HCT116 (cell line): Measurements from ENCODE around the gene GPR173. TPM values are rescaled to one million over a fixed set of nuclear protein-coding genes. Genes with fewer than 3 reads are reported as not detected.

Experiments
- ATAC-seq: fragments of 200-7000 bp; cut with Tn5 transposase; 2 replicates; pipeline ENCODE4 v1.9.1; 2020; ENCODE audit warnings: mild to moderate bottlenecking, moderate library complexity
- BruUV-seq: library from RNA; stranded (reverse); fragments of 400-500 nt; replicated peaks from 2 replicates; lab custom pipeline; 2021; lab: Mats Ljungman, UMichigan
- CTCF ChIA-PET: fragments of 300-600 bp; sonication (Branson Sonifier 250); formaldehyde crosslinking; loops from one replicate; lab custom pipeline; 2021; ENCODE audit warnings: antibody characterized with exemption; lab: Charles Lee
- POLR2A ChIA-PET: fragments of 300-600, 350-600 bp; sonication (Branson Sonifier 250); formaldehyde crosslinking; loops from one replicate; lab custom pipeline; 2021; ENCODE audit warnings: antibody characterized with exemption; lab: Charles Lee
- RAD21 ChIA-PET, 2 experiments: fragments of 300-600 bp; sonication (Branson Sonifier 250); formaldehyde crosslinking; loops; one replicate each; lab custom pipeline; 2023; ENCODE audit warnings: low total read pairs in 2 of 2; ENCODE audit not compliant: uncharacterized antibody in 2 of 2, unreplicated experiment in 2 of 2, low non-redundant PET in 1 of 2; lab: Charles Lee
- DNase-seq: peaks from one replicate; pipeline ENCODE4 v3.0.0-alpha.2; 2010; ENCODE audit warnings: low read depth, low spot score
- H2AFZ ChIP-seq: fragments of 200-600 bp; shearing (Covaris generic), sonication (generic); 2 replicates; pipeline ENCODE4 v1.6.1; 2017; ENCODE audit warnings: low read depth, mixed run types, mixed read lengths, antibody characterized with exemption, low read length; ENCODE audit not compliant: poor library complexity, severe bottlenecking
- H3K27ac ChIP-seq: 2 replicates; pipeline ENCODE4 v1.5.1; 2012; ENCODE audit warnings: low read depth, low read length
- H3K27me3 ChIP-seq: fragments of 200-600 bp; sonication (generic); 2 replicates; pipeline ENCODE4 v1.6.1; 2016; ENCODE audit warnings: mixed run types, low read length, mixed read lengths; ENCODE audit not compliant: insufficient read depth
- H3K36me3 ChIP-seq, 2 experiments: fragments of 200-500 bp in 1 of 2; fragments of 200-600 bp in 1 of 2; sonication (Bioruptor generic) in 1 of 2; sonication (generic) in 1 of 2; 2 replicates each; pipeline versions ENCODE4 v1.5.1 to v1.6.1; 2014 to 2016; ENCODE audit warnings: low read length in 2 of 2, inconsistent platforms in 1 of 2, mixed read lengths in 1 of 2, mixed run types in 1 of 2; ENCODE audit not compliant: insufficient read depth in 2 of 2, control insufficient read depth in 1 of 2
- H3K4me1 ChIP-seq, 2 experiments: fragments of 200-600 bp in 1 of 2; sonication (generic) in 1 of 2; 2 replicates each; pipeline versions ENCODE4 v1.5.1 to v1.6.1; 2012 to 2017; ENCODE audit warnings: low read length in 2 of 2, inconsistent platforms in 1 of 2, mild to moderate bottlenecking in 1 of 2, mixed read lengths in 1 of 2, mixed run types in 1 of 2, moderate library complexity in 1 of 2; ENCODE audit not compliant: insufficient read depth in 2 of 2, control insufficient read depth in 1 of 2
- H3K4me2 ChIP-seq: fragments of 200-600 bp; sonication (generic); 2 replicates; pipeline ENCODE4 v1.6.1; 2017; ENCODE audit warnings: mixed run types, low read length, mixed read lengths
- H3K4me3 ChIP-seq, 2 experiments: fragments of 200-600 bp in 1 of 2; sonication (generic) in 1 of 2; replicated peaks in 1 of 2; 2 replicates each; pipeline ENCODE4 v1.5.1; 2011 to 2016; ENCODE audit warnings: low read length in 2 of 2, control low read depth in 1 of 2, low read depth in 1 of 2, mild to moderate bottlenecking in 1 of 2, mixed read lengths in 1 of 2, mixed run types in 1 of 2
- H3K79me2 ChIP-seq: fragments of 200-600 bp; sonication (generic); 2 replicates; pipeline ENCODE4 v1.6.1; 2017; ENCODE audit warnings: mild to moderate bottlenecking, mixed run types, low read length, moderate library complexity, mixed read lengths; ENCODE audit not compliant: insufficient read depth
- H3K9ac ChIP-seq: fragments of 200-600 bp; sonication (generic); 2 replicates; pipeline ENCODE4 v1.6.1; 2016; ENCODE audit warnings: low read length, mixed read lengths
- H3K9me2 ChIP-seq: fragments of 200-600 bp; sonication (generic), shearing (Covaris generic); 2 replicates; pipeline ENCODE4 v1.6.1; 2017; ENCODE audit warnings: mixed run types, mild to moderate bottlenecking, moderate library complexity; ENCODE audit not compliant: insufficient read depth
- H3K9me3 ChIP-seq, 2 experiments: fragments of 200-500 bp in 1 of 2; fragments of 200-600 bp in 1 of 2; sonication (Bioruptor generic) in 1 of 2; sonication (generic) in 1 of 2; 2 replicates each; pipeline ENCODE4 v1.6.1; 2014 to 2017; ENCODE audit warnings: low read length in 2 of 2, mixed read lengths in 2 of 2, inconsistent platforms in 1 of 2, low read depth in 1 of 2, mild to moderate bottlenecking in 1 of 2, mixed run types in 1 of 2, moderate library complexity in 1 of 2; ENCODE audit not compliant: control insufficient read depth in 1 of 2, insufficient read depth in 1 of 2
- H4K20me1 ChIP-seq: fragments of 200-600 bp; sonication (generic), shearing (Covaris generic); 2 replicates; pipeline ENCODE4 v1.6.1; 2017; ENCODE audit warnings: mixed run types, mild to moderate bottlenecking, moderate library complexity; ENCODE audit not compliant: insufficient read depth
- CBX3 ChIP-seq: IDR thresholded peaks from 2 replicates; pipeline ENCODE4 v1.6.1; 2012; ENCODE audit warnings: low read depth
- CEBPB ChIP-seq: IDR thresholded peaks from 2 replicates; pipeline ENCODE4 v1.6.1; 2012; ENCODE audit warnings: low read depth
- EZH2phosphoT487 ChIP-seq: fragments of 200-600 bp; IDR thresholded peaks from 2 replicates; pipeline ENCODE4 v1.6.1; 2018; ENCODE audit warnings: antibody characterized with exemption, borderline replicate concordance
- FOSL1 ChIP-seq: IDR thresholded peaks from 2 replicates; pipeline ENCODE4 v1.6.1; 2012; ENCODE audit warnings: low read depth
- POLR2A ChIP-seq: IDR thresholded peaks from 2 replicates; pipeline ENCODE4 v1.7.0; 2011; ENCODE audit warnings: borderline replicate concordance; ENCODE audit not compliant: insufficient read depth, insufficient read length; ENCODE audit errors: extremely low read depth
- REST ChIP-seq: IDR thresholded peaks from 2 replicates; pipeline ENCODE4 v1.6.1; 2012; ENCODE audit warnings: low read depth
- ZFX ChIP-seq: fragments of 450-650 bp; IDR thresholded peaks from 2 replicates; pipeline ENCODE4 v1.6.1; 2017
- intact Hi-C: fragments of 100-400 bp; cut with micrococcal nuclease; formaldehyde crosslinking; loops from 2 replicates; pipeline ENCODE4 v1.10.0; 2022
- total RNA-seq: library from RNA; stranded (reverse); gene quantifications from one replicate; pipeline ENCODE4 v1.2.1, GENCODE V29; 2021; ENCODE audit not compliant: unreplicated experiment

GPR173 gene
- total RNA-seq, 1 experiment from 2014 or later: 3.4 TPM

DNA sequence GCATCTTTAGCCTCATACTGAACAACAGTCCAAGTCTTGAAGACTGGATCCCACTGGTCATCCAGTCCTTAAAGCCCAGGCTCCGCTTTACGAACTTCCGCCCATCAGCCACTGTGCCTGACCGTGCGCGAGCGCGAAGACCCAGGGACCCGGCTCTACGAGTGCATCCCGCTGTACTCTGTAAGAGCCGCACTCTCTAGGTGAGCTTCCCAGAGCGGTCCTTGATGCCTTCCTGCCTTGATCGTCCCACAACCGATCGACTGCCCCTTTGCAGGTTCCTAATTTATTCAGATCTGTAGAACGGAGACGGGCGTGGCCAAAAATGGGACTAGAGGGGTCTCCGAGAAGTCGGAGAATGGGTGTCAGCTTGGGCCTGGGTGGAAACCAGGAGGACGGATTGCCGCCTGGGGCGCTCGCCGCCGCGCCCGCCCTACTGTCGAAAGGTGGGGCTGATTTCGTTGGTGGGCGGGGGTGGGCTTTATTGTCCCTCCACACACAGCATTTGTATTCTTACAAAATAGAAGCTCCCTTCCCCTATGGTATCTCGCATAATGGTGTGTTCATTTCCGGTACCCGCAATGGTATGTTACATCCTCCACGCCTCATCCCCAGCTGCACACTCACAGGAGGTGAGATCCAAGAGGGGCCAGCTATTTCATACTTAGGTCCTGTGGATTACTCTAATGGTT lies 48.0 kb upstream of the GPR173 start:
- H3K4me3 ChIP-seq: no peak overlapping the region
- CTCF ChIA-PET: no interaction called here
- POLR2A ChIA-PET: no interaction called here
- RAD21 ChIA-PET: no interaction called here
- no peak overlapping the region for H3K9ac ChIP-seq
- no peaks in the 10 kb centered on the region for H4K20me1 ChIP-seq
- intact Hi-C loops: no loop called here
- H3K36me3 ChIP-seq: no peaks in the 10 kb centered on the region
- ATAC-seq: no peak
- no peak for DNase-seq
- H3K4me1 ChIP-seq: peaks cover 0 to 7% of the 10 kb centered on the region in 2 experiments; a peak in 2 of 4 replicates
- H3K27me3 ChIP-seq: no peaks in the 10 kb centered on the region
- TF ChIP-seq EZH2phosphoT487 (no peak), CBX3 (no peak), FOSL1 (no peak), ZFX (no peak), REST (no peak), POLR2A (no peak), CEBPB (no peak)
- H3K79me2 ChIP-seq: no peaks in the 10 kb centered on the region
- no TSS peak for BruUV-seq
- no peak overlapping the region for H3K27ac ChIP-seq
- H3K9me2 ChIP-seq: no peaks in the 10 kb centered on the region
- no peak overlapping the region for H3K4me2 ChIP-seq
- H3K9me3 ChIP-seq: no peaks in the 10 kb centered on the region
- H2AFZ ChIP-seq: no peak overlapping the region
